Stimulated activated naive B cell treated with anti-CD40 and anti-IgM and Interleukin-4, amounts not matched to agents 10 μg/mL and 1 μg/mL and 100 μg/mL, for 72 hours (primary cell): ENCODE data around the gene DNM3.
A peak's percentile ranks its signal among the peaks of the same experiment; 100 is the strongest.

ENCODE experiments used
- ATAC-seq, 2 donors: fragments of 150-1000 bp; cut with Tn5 transposase; replicated peaks; 2 replicates each; pipeline ENCODE4 v1.10.0; 2021; ENCODE audit warnings: moderate library complexity in 1 of 2
- DNase-seq: peaks from one replicate; pipeline ENCODE4 v3.0.0; 2021
- H3K27ac Mint-ChIP-seq: one replicate; pipeline ENCODE4 v1.8.0; 2022; ENCODE audit warnings: mild to moderate bottlenecking, mixed read lengths
- H3K27me3 Mint-ChIP-seq, 2 donors: one replicate each; pipeline ENCODE4 v1.8.0; 2022; ENCODE audit warnings: mixed read lengths in 2 of 2
- H3K36me3 Mint-ChIP-seq, 2 donors: one replicate each; pipeline ENCODE4 v1.8.0; 2022; ENCODE audit warnings: mixed read lengths in 2 of 2, mild to moderate bottlenecking in 1 of 2
- H3K4me1 Mint-ChIP-seq, 2 donors: one replicate each; pipeline ENCODE4 v1.8.0; 2022; ENCODE audit warnings: mixed read lengths in 2 of 2, mild to moderate bottlenecking in 1 of 2
- H3K4me3 Mint-ChIP-seq, 2 donors: one replicate each; pipeline ENCODE4 v1.8.0; 2022; ENCODE audit warnings: mild to moderate bottlenecking in 2 of 2, mixed read lengths in 2 of 2, moderate library complexity in 1 of 2
- H3K9me3 Mint-ChIP-seq, 2 donors: one replicate each; pipeline ENCODE4 v1.8.0; 2022; ENCODE audit warnings: mixed read lengths in 2 of 2, mild to moderate bottlenecking in 1 of 2

The DNM3 gene

DNA sequence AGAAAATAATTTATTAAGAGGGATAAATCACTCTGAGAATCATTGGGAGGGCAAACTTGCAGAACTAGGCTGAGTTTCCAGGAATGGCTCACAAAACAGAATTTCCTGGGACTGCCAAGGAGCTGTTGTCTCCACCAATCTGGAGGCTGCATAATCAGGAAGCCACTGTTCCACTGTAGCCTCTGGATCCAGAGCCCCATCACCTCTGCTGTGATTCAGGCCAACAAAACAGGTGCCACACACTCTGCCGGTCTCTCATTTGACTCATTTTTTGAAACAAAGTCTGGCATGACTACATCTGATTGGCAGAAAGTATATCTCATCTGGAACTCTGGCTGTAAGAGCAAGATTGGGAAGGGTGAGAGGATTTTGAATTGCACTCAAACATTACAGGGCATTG lies 400.2 kb downstream of the DNM3 start:
- Mint-ChIP-seq H3K9me3 (no peaks in the 10 kb centered on the region), H3K4me3 (no peak overlapping the region), H3K27me3 (no peaks in the 10 kb centered on the region), H3K4me1 (no peaks in the 10 kb centered on the region), H3K36me3 (no peaks in the 10 kb centered on the region), H3K27ac (no peak overlapping the region)
- DNase-seq (no peak), ATAC-seq (no peak)

DNA sequence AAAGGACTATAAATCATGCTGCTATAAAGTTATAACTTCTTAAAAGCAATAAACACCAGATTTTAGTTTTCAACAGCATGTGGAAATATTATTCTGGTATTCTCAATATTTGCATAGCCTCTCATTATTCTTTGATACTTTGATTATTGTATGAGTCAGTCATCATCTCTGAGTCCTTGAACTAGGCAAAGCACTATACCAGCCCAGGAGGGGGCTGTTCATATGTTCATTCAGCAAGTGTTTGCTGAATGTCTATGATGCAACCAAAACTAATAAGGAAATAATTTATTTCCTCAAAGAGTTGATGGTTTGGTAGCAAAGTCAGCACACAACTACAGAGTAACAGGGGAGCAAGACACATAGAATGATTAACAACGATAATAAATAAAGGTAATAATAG lies 403.6 kb downstream of the DNM3 start:
- Mint-ChIP-seq H3K36me3 (no peaks in the 10 kb centered on the region), H3K27ac (no peak overlapping the region), H3K4me3 (no peak overlapping the region), H3K9me3 (no peaks in the 10 kb centered on the region), H3K27me3 (no peaks in the 10 kb centered on the region), H3K4me1 (no peaks in the 10 kb centered on the region)
- no peak for DNase-seq
- ATAC-seq: no peak

DNA sequence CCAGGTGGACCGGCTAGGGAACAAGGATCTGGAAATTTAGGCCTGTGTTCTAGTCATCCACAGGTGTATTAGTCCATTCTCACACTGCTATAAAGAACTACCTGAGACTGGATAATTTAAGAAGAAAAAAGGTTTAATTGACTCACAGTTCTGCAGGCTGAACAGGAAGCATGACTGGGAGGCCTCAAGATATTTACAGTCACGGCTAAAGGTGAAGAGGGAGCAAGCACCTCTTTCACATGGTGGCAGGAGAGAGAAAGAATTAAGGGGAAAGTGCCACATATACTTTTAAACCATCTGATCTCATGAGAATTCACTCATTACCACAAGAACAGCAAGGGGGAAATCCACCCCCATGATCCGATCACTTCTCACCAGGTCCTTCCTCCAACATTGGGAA lies 404.5 kb downstream of the DNM3 start:
- Mint-ChIP-seq H3K4me1 (no peaks in the 10 kb centered on the region), H3K27ac (no peak overlapping the region), H3K27me3 (no peaks in the 10 kb centered on the region), H3K9me3 (no peaks in the 10 kb centered on the region), H3K4me3 (no peak overlapping the region), H3K36me3 (no peaks in the 10 kb centered on the region)
- no peak for DNase-seq
- ATAC-seq: no peak

DNA sequence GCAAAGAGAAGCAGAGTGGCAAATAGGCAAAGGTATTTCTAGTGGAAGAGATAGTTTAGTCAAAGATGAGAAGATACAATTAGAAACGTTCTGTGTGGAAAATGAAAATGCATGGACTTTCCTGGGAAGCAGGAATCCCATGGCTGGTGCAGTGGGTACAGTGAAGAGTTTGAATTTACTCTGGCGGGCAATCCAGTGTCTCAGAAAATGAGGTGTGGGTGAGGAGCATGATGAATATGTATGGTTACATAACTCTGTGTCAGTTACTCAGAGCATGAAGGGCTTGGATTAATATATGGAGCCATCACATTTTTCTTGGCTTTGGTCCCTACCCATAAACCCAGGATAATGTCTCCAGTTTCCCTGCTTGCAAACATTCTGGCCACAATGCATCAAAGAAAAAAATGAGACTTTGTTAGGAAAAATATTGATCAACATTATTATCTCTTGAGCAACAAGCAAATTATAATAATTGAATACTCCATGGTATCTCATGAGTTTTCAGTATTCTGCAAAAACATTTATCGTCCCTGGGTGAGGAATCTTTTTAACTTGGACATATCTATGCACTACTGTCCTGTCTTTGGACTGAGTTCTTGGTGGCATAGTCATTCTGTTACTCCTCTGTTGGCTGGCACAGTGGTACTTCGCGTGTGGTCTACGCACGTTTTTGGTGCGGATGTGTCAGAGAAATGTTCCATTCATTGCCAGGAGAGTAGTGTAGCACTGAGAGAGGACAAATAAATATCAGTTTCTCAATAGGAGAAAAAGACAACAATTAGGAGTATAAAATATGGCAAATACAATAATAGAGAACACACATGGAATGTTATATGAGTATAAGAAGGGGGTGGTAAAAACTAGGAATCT lies 405.5 kb downstream of the DNM3 start:
- Mint-ChIP-seq H3K27me3 (no peaks in the 10 kb centered on the region), H3K4me1 (no peaks in the 10 kb centered on the region), H3K4me3 (no peak overlapping the region), H3K27ac (no peak overlapping the region), H3K36me3 (no peaks in the 10 kb centered on the region), H3K9me3 (no peaks in the 10 kb centered on the region)
- ATAC-seq (no peak), DNase-seq (no peak)

DNA sequence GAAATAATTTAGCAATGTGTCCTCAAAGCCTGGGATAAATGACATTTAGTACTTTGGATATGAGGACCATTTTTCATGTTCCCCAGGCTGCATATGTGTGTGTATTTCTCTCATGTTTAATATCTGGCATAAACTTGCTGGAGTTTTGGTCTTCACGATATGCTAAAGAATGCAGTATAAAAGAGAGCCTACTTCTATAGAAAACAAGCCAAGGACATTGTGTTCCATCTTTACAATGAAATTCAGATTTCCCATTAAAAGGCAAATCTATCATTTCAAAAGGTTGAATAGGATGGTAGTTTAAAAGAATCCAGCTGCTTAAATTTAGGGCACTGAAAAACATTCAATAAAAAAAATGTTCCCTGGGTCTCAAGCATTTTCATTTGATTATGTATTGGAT lies 410.2 kb downstream of the DNM3 start:
- Mint-ChIP-seq H3K4me3 (no peak overlapping the region), H3K9me3 (no peaks in the 10 kb centered on the region), H3K36me3 (no peaks in the 10 kb centered on the region), H3K27ac (no peak overlapping the region), H3K27me3 (no peaks in the 10 kb centered on the region), H3K4me1 (peaks cover 5 to 13% of the 10 kb centered on the region in 2 donors)
- no peak for ATAC-seq
- DNase-seq: no peak

DNA sequence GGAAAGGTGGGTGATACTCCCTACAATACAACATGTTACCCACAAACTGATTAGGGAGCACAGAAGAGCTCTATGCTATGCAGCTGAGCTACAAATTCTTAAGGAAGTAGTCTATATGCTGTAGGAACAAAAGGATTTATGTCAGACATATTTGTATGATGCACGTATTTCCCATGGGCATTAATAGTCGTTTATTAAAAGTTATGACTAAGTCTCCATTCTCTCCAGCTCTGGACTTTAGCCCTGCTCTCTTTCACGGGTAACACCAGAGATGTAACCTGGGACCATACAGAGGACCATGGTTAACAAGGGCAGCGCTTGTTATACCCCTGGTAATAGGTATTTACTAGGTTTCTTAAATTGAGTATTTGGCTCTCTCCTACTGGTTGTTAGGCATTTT lies 411.0 kb downstream of the DNM3 start:
- H3K4me1 Mint-ChIP-seq: peaks cover 5 to 13% of the 10 kb centered on the region in 2 donors
- H3K9me3 Mint-ChIP-seq: no peaks in the 10 kb centered on the region
- H3K4me3 Mint-ChIP-seq: no peak overlapping the region
- H3K36me3 Mint-ChIP-seq: no peaks in the 10 kb centered on the region
- no peaks in the 10 kb centered on the region for H3K27me3 Mint-ChIP-seq
- H3K27ac Mint-ChIP-seq: no peak overlapping the region
- ATAC-seq (no peak), DNase-seq (no peak)

DNA sequence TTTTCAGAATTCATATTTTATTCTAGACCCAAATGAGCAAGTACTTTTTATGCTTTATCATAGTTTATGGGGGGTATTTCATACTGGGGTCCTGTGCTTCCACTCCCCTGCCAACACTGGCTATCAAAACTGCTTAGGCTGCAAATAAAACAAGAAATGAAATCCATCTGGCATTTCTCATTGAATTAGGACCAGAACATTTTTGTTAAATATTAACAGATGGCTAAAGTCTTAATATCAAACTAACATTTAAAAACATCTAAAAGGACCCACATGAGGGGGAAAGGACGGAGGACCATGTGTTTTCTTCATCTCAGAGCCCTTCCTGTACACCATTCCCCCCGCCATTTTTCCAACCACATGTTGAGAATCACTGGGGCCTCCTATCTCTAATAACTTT lies 411.7 kb downstream of the DNM3 start:
- DNase-seq (no peak), ATAC-seq (no peak)
- H3K4me1 Mint-ChIP-seq: peaks cover 5 to 13% of the 10 kb centered on the region in 2 donors

DNA sequence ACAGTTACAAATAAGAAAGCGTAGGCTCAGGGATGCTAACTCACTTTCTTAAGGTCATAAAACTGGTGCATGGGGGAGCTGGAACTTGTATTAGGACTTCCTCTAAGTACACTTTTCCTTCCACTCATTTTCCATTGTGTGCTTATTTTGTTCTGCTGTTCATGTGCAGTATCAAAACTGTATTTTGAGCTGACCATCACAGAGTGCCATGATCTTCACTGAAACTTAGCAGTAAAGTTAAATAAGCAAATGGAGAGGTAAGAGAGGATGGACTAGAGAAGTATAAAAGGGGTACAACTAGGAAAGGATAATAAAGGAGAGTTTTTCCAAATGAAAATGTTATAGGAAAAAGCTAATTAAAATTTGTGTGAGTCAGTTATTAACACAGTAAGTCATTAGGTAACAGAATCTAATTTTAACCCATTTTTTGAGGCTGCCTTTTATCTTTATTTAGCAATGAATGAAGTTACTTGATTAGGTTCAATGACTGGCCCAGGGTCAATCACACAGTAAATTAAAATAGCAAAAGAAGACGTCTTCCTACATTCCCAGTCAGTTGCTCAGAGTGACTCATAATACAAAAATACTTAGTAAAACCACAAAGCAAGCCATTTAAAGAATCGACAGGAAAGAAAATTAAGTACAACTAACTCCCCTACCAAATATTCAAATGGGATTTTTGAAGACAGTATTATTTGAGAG lies 413.4 kb downstream of the DNM3 start:
- H3K9me3 Mint-ChIP-seq: peaks cover 2% of the 10 kb centered on the region in 2 donors
- peaks cover 1 to 2% of the 10 kb centered on the region in 2 donors for H3K36me3 Mint-ChIP-seq
- H3K4me3 Mint-ChIP-seq: no peak overlapping the region
- peaks cover 5 to 13% of the 10 kb centered on the region in 2 donors for H3K4me1 Mint-ChIP-seq
- no peaks in the 10 kb centered on the region for H3K27me3 Mint-ChIP-seq
- peak; percentile 19 to 39 for ATAC-seq
- no peak overlapping the region for H3K27ac Mint-ChIP-seq
- no peak for DNase-seq

More for the DNA sequence above, 411.7 kb downstream of the DNM3 start:
- H3K27me3 Mint-ChIP-seq: no peaks in the 10 kb centered on the region
- no peaks in the 10 kb centered on the region for H3K9me3 Mint-ChIP-seq
- no peaks in the 10 kb centered on the region for H3K36me3 Mint-ChIP-seq
- H3K27ac Mint-ChIP-seq: no peak overlapping the region
- no peak overlapping the region for H3K4me3 Mint-ChIP-seq

DNA sequence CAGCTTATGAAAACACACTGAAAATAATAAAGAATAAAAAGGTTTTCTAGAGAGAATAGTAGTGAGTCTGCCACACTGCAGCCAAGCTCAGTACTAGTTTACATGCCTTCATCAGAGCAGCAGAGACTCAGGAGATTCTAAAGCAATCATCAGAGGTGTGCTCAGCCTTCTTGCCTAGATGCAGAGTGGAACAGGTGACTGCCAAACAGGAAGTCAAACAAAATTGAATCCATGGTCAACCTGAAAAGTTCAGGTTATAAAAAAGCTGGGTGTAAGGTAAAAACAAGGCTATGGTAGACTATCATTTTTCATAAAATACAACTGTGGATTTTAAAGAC lies 413.9 kb downstream of the DNM3 start:
- Mint-ChIP-seq H3K4me3 (no peak overlapping the region), H3K27ac (no peak overlapping the region), H3K36me3 (peaks cover 6% of the 10 kb centered on the region in 2 donors)

DNA sequence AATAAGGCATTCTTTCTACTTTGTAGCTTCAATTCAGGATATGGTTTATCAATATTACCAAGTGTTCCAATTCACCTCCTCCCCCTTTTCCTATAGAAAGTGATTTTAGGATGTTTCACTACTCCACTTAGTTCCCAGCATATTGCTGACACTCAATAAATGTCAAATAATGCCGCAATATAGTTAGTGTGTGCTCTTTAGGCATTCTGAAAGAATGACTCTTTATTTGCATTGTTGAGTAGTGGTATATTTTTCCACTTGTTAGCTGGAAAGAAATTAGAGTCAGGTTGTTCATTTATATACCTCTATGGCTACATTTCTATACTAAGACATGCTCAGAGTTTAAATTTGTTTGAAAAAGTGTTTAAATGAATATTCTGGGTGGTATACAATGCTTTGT lies 424.6 kb downstream of the DNM3 start:
- Mint-ChIP-seq H3K4me1 (no peaks in the 10 kb centered on the region), H3K27ac (no peak overlapping the region), H3K27me3 (no peaks in the 10 kb centered on the region), H3K4me3 (no peak overlapping the region), H3K9me3 (peaks cover 3 to 4% of the 10 kb centered on the region in 2 donors), H3K36me3 (peaks cover 2 to 6% of the 10 kb centered on the region in 2 donors)
- DNase-seq (no peak), ATAC-seq (no peak)

More for the DNA sequence above, 413.9 kb downstream of the DNM3 start:
- Mint-ChIP-seq H3K27me3 (no peaks in the 10 kb centered on the region), H3K4me1 (peaks cover 5 to 13% of the 10 kb centered on the region in 2 donors), H3K9me3 (peaks cover 4% of the 10 kb centered on the region in 2 donors)
- no peak for DNase-seq
- ATAC-seq: peak; percentile 41 to 57

DNA sequence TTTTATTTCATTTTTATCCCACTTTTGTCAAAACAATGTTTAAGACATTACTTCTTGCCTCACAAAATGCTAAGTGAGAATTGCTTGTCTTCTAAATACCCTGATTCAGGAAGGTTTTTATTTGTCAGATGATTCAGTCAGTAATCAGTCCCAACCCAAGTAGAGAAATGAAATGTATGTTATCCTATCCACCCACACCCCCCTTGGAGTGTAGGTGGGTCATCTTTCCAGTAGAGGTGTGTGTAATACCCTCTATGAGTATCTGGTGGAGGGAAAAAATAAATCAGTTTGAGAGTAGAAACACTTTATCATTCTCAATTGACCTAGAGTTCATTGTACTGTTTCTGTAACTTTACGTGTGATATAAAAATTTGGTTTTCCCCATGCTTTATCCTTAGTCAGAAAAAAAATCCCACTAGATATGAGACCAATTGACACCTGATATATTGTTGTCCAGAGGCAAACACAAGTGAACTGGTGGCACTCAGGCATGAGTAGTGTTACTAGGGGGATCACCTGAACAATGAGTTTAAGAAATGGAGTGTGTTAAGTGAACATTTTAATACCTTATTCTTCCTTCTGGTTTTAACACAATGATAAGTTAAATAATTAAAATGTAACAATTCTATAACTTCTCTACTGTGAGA lies 425.4 kb downstream of the DNM3 start:
- DNase-seq (no peak), ATAC-seq (no peak)
- Mint-ChIP-seq H3K27me3 (no peaks in the 10 kb centered on the region), H3K4me3 (no peak overlapping the region), H3K27ac (no peak overlapping the region), H3K9me3 (no peaks in the 10 kb centered on the region), H3K4me1 (no peaks in the 10 kb centered on the region), H3K36me3 (no peaks in the 10 kb centered on the region)

DNA sequence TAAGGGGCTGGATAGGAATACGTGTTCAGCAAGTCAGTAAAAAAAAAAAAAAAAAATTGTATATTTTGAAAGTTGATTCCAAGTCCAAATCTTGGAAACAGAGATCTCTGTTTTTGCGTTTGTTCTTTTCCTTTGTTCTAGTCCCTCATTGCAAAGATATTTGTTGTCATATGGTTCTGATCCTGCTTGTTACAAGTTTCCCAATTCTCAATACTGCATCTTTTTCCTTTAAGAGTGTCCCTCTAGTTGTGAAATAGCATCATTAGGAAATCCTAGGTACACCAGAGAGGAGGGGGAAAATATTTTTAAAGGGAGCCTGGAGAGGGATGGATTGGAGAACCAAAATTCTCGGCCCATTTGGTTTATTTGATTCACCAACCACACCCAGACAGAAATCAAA lies 426.9 kb downstream of the DNM3 start:
- DNase-seq: no peak
- ATAC-seq: no peak
- no peaks in the 10 kb centered on the region for H3K27me3 Mint-ChIP-seq
- no peak overlapping the region for H3K27ac Mint-ChIP-seq
- H3K4me3 Mint-ChIP-seq: no peak overlapping the region
- no peaks in the 10 kb centered on the region for H3K36me3 Mint-ChIP-seq
- H3K9me3 Mint-ChIP-seq: no peaks in the 10 kb centered on the region
- no peaks in the 10 kb centered on the region for H3K4me1 Mint-ChIP-seq

DNA sequence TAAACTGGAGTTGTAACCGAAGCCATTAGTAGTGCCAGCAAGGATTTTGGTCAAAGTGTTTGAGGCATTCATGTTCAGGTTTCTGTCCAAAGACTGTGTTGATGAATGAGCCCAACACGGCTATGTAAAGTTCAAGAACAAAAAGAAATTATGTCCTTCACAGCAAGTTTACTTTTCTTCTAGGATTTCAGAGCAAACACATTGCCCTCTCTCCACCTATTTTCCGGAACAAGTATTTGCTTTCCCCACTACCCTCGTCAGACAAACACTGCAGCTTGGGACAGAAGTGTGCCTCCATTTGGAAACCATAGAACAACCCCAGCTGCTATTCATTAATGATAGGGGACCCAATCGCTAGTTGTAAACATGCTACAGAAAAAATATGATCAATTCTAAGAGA lies 427.8 kb downstream of the DNM3 start:
- H3K4me1 Mint-ChIP-seq: peaks cover 0 to 3% of the 10 kb centered on the region in 2 donors
- H3K27me3 Mint-ChIP-seq: no peaks in the 10 kb centered on the region
- H3K9me3 Mint-ChIP-seq: no peaks in the 10 kb centered on the region
- no peak for DNase-seq
- no peak for ATAC-seq
- H3K27ac Mint-ChIP-seq: no peak overlapping the region
- no peak overlapping the region for H3K4me3 Mint-ChIP-seq
- H3K36me3 Mint-ChIP-seq: no peaks in the 10 kb centered on the region

DNA sequence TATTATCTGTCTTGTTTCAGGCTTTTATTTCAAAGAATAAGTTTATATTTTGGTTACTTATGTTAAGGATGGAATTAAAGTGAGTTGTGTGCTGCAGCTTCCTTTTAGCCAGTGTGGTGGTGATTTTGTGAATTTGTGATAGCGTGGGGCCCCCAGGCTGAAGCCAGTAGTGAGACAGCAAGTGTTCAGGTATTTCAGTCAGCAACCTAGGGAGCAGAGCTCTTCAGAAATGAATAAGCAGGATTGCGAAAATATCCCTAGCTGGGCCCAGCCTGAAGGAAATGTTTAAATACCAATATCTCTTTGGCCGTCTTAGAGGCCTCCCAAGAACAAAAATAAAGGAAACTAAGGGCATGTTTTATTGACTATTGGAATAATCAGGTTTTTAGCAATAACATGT lies 428.3 kb downstream of the DNM3 start:
- no peak overlapping the region for H3K27ac Mint-ChIP-seq
- no peaks in the 10 kb centered on the region for H3K27me3 Mint-ChIP-seq
- H3K4me1 Mint-ChIP-seq: peaks cover 0 to 4% of the 10 kb centered on the region in 2 donors
- no peaks in the 10 kb centered on the region for H3K36me3 Mint-ChIP-seq
- H3K9me3 Mint-ChIP-seq: no peaks in the 10 kb centered on the region
- DNase-seq (no peak), ATAC-seq (no peak)
- no peak overlapping the region for H3K4me3 Mint-ChIP-seq

DNA sequence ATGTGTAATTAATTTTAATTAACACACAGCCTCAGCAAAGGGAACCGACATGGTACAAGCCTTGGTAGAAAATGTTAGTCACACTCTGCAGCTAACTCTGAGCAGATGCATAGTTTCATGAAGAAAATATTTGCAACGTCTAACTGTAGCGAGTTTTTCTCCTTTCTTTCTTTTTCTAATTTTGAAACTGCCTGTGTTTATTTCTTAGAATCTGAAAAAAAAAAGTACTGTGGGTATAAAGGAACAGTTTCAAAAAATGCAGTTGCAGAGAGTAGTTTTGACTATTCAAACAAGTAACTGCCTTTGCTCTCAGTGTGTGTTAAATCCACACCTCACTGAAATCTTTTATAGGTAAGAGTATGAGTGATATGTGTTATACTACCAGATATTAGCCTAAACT lies 429.3 kb downstream of the DNM3 start:
- H3K27ac Mint-ChIP-seq: no peak overlapping the region
- no peak for DNase-seq
- H3K4me3 Mint-ChIP-seq: no peak overlapping the region
- H3K36me3 Mint-ChIP-seq: no peaks in the 10 kb centered on the region
- H3K9me3 Mint-ChIP-seq: no peaks in the 10 kb centered on the region
- H3K4me1 Mint-ChIP-seq: peaks cover 0 to 4% of the 10 kb centered on the region in 2 donors
- no peak for ATAC-seq
- H3K27me3 Mint-ChIP-seq: no peaks in the 10 kb centered on the region
